GOT3 (cell line): ENCODE measurements around the gene CLPTM1L.
"Not testable (repeated sequence)": the region's sequence is repeated elsewhere in the genome, so short reads cannot be mapped to it uniquely, and the experiment has no call there.

Experiments
- DNase-seq: peaks from one replicate; lab custom pipeline; 2025; ENCODE audit warnings: mixed read lengths; lab: John Stamatoyannopoulos, UW

Gene CLPTM1L

GRCh38 chr5:1276930-1277329 lies 68.0 kb downstream of the CLPTM1L start:
- DNase-seq = no peak

GRCh38 chr5:1275397-1276391 lies 69.2 kb downstream of the CLPTM1L start:
- DNase-seq = not testable (repeated sequence)

GRCh38 chr5:1274471-1274870 lies 70.4 kb downstream of the CLPTM1L start:
- no peak for DNase-seq

- DNase-seq = no peak
These were observed 71.2 kb downstream of the CLPTM1L start for GRCh38 chr5:1273745-1274144.

GRCh38 chr5:1272201-1272600 lies 72.7 kb downstream of the CLPTM1L start:
- no peak for DNase-seq

GRCh38 chr5:1270933-1271914 lies 73.7 kb downstream of the CLPTM1L start:
- DNase-seq = no peak

GRCh38 chr5:1270426-1270825 lies 74.5 kb downstream of the CLPTM1L start:
- DNase-seq = no peak

GRCh38 chr5:1268666-1269065 lies 76.2 kb downstream of the CLPTM1L start:
- DNase-seq = no peak

- DNase-seq = no peak
These were observed 76.8 kb downstream of the CLPTM1L start for GRCh38 chr5:1268056-1268455.
